Central memory CD8-positive, alpha-beta T cell (primary cell): ENCODE measurements around the gene TRIM46.
A peak's percentile ranks its signal among the peaks of the same experiment; 100 is the strongest.
"Not testable (repeated sequence)": the region's sequence is repeated elsewhere in the genome, so short reads cannot be mapped to it uniquely, and the experiment has no call there.

Source experiments
- ATAC-seq: fragments of 150-1000 bp; cut with Tn5 transposase; replicated peaks from 2 replicates; pipeline ENCODE4 v1.10.0; 2022; ENCODE audit warnings: mild to moderate bottlenecking, moderate FRiP score, moderate number of reproducible peaks; ENCODE audit not compliant: poor library complexity, severe bottlenecking; ENCODE audit errors: extremely low read depth
- DNase-seq, 2 donors: peaks; one replicate each; pipeline ENCODE4 v3.0.0; 2021; ENCODE audit warnings: low spot score in 2 of 2
- H3K27ac Mint-ChIP-seq: one replicate; pipeline ENCODE4 v1.8.0; 2022; ENCODE audit warnings: low read depth, mild to moderate bottlenecking, moderate library complexity, mixed read lengths
- H3K27me3 Mint-ChIP-seq: one replicate; pipeline ENCODE4 v1.8.0; 2022; ENCODE audit warnings: mixed read lengths
- H3K36me3 Mint-ChIP-seq: one replicate; pipeline ENCODE4 v1.8.0; 2022; ENCODE audit warnings: mild to moderate bottlenecking, moderate library complexity, mixed read lengths; ENCODE audit not compliant: insufficient read depth
- H3K4me1 Mint-ChIP-seq: one replicate; pipeline ENCODE4 v1.8.0; 2022; ENCODE audit warnings: mixed read lengths
- H3K4me3 Mint-ChIP-seq: one replicate; pipeline ENCODE4 v1.8.0; 2022; ENCODE audit warnings: mild to moderate bottlenecking, moderate library complexity, mixed read lengths
- H3K9me3 Mint-ChIP-seq: one replicate; pipeline ENCODE4 v1.8.0; 2022; ENCODE audit warnings: mixed read lengths

TRIM46 gene

GRCh38 chr1:155188268-155188667, 14.6 kb downstream of the TRIM46 start:
- H3K9me3 Mint-ChIP-seq: no peaks in the 10 kb centered on the region
- H3K27me3 Mint-ChIP-seq: no peaks in the 10 kb centered on the region
- ATAC-seq (no peak), DNase-seq (no peak)
- peaks cover 4% of the 10 kb centered on the region for H3K36me3 Mint-ChIP-seq
- H3K4me1 Mint-ChIP-seq: peaks cover 24% of the 10 kb centered on the region
- H3K4me3 Mint-ChIP-seq: peak overlapping the region; percentile 45
- H3K27ac Mint-ChIP-seq: no peak overlapping the region

GRCh38 chr1:155189926-155190325, 16.3 kb downstream of the TRIM46 start:
- not testable (repeated sequence) for H3K9me3 Mint-ChIP-seq, H3K4me3 Mint-ChIP-seq, H3K27ac Mint-ChIP-seq, ATAC-seq, H3K36me3 Mint-ChIP-seq, DNase-seq, H3K27me3 Mint-ChIP-seq
- peaks cover 40% of the 10 kb centered on the region for H3K4me1 Mint-ChIP-seq

- ATAC-seq (no peak), DNase-seq (no peak)
- peak overlapping the region; percentile 26 for H3K27ac Mint-ChIP-seq
- H3K36me3 Mint-ChIP-seq: peaks cover 10% of the 10 kb centered on the region
- peaks cover 42% of the 10 kb centered on the region for H3K4me1 Mint-ChIP-seq
- H3K9me3 Mint-ChIP-seq: no peaks in the 10 kb centered on the region
- H3K27me3 Mint-ChIP-seq: no peaks in the 10 kb centered on the region
- peak overlapping the region; percentile 94 for H3K4me3 Mint-ChIP-seq
Observed at GRCh38 chr1:155191904-155192303, 18.3 kb downstream of the TRIM46 start.

GRCh38 chr1:155192346-155193274, 19.0 kb downstream of the TRIM46 start:
- H3K9me3 Mint-ChIP-seq: no peaks in the 10 kb centered on the region
- ATAC-seq (no peak), DNase-seq (no peak)
- peaks cover 42% of the 10 kb centered on the region for H3K4me1 Mint-ChIP-seq
- H3K27ac Mint-ChIP-seq: peak overlapping the region; percentile 95
- H3K4me3 Mint-ChIP-seq: peak overlapping the region; percentile 94
- no peaks in the 10 kb centered on the region for H3K27me3 Mint-ChIP-seq
- peaks cover 10% of the 10 kb centered on the region for H3K36me3 Mint-ChIP-seq

- DNase-seq (peak; percentile 38 to 62), ATAC-seq (peak; percentile 22)
- Mint-ChIP-seq H3K27ac (peak overlapping the region; percentile 95), H3K4me1 (peaks cover 35% of the 10 kb centered on the region), H3K4me3 (peak overlapping the region; percentile 94), H3K27me3 (no peaks in the 10 kb centered on the region), H3K36me3 (peaks cover 10% of the 10 kb centered on the region), H3K9me3 (no peaks in the 10 kb centered on the region)
Observed at GRCh38 chr1:155193275-155193990, 19.8 kb downstream of the TRIM46 start.

GRCh38 chr1:155193991-155194240, 20.3 kb downstream of the TRIM46 start:
- DNase-seq, ATAC-seq, H3K27me3 Mint-ChIP-seq, H3K36me3 Mint-ChIP-seq, H3K9me3 Mint-ChIP-seq: not testable (repeated sequence)
- Mint-ChIP-seq H3K4me1 (peaks cover 34% of the 10 kb centered on the region), H3K27ac (peak overlapping the region; percentile 95), H3K4me3 (peak overlapping the region; percentile 94)

GRCh38 chr1:155195201-155196102, 21.8 kb downstream of the TRIM46 start:
- ATAC-seq (no peak), DNase-seq (no peak)
- Mint-ChIP-seq H3K27ac (peak overlapping the region; percentile 95), H3K36me3 (peaks cover 10% of the 10 kb centered on the region), H3K4me1 (peaks cover 34% of the 10 kb centered on the region), H3K4me3 (peak overlapping the region; percentile 94), H3K9me3 (no peaks in the 10 kb centered on the region), H3K27me3 (no peaks in the 10 kb centered on the region)

- Mint-ChIP-seq H3K36me3 (peaks cover 10% of the 10 kb centered on the region), H3K27ac (no peak overlapping the region), H3K27me3 (no peaks in the 10 kb centered on the region), H3K4me3 (peak overlapping the region; percentile 94), H3K9me3 (no peaks in the 10 kb centered on the region), H3K4me1 (peaks cover 34% of the 10 kb centered on the region)
- DNase-seq (no peak), ATAC-seq (no peak)
Observed at GRCh38 chr1:155196103-155196892, 22.6 kb downstream of the TRIM46 start.

- Mint-ChIP-seq H3K4me1 (peaks cover 32% of the 10 kb centered on the region), H3K9me3 (no peaks in the 10 kb centered on the region), H3K27ac (no peak overlapping the region), H3K27me3 (no peaks in the 10 kb centered on the region), H3K36me3 (peaks cover 10% of the 10 kb centered on the region), H3K4me3 (no peak overlapping the region)
- no peak for DNase-seq
- ATAC-seq: no peak
Observed at GRCh38 chr1:155196893-155197638, 23.4 kb downstream of the TRIM46 start.

- Mint-ChIP-seq H3K36me3 (peaks cover 10% of the 10 kb centered on the region), H3K27me3 (no peaks in the 10 kb centered on the region), H3K9me3 (no peaks in the 10 kb centered on the region), H3K4me1 (peaks cover 25% of the 10 kb centered on the region), H3K27ac (peak overlapping the region; percentile 63), H3K4me3 (no peak overlapping the region)
- no peak for ATAC-seq
- no peak for DNase-seq
Observed at GRCh38 chr1:155197901-155198546, 24.4 kb downstream of the TRIM46 start.

- Mint-ChIP-seq H3K27ac (peak overlapping the region; percentile 63), H3K9me3 (no peaks in the 10 kb centered on the region), H3K27me3 (no peaks in the 10 kb centered on the region), H3K4me3 (no peak overlapping the region), H3K36me3 (peaks cover 10% of the 10 kb centered on the region), H3K4me1 (peaks cover 20% of the 10 kb centered on the region)
- DNase-seq (no peak), ATAC-seq (no peak)
Observed at GRCh38 chr1:155198547-155198906, 24.9 kb downstream of the TRIM46 start.
